H9 (cell line): ENCODE data around the gene RASGRF1. TPM values are rescaled to one million over a fixed set of nuclear protein-coding genes. Genes with fewer than 3 reads are reported as not detected.

Experiments
- DNase-seq: peaks from one replicate; pipeline ENCODE4 v3.0.0-alpha.2; 2017
- H2AFZ ChIP-seq: one replicate; pipeline ENCODE4 v1.6.1; 2013; ENCODE audit warnings: mild to moderate bottlenecking, low read length, control low read depth, moderate library complexity
- H2AK5ac ChIP-seq: 2 replicates; pipeline ENCODE4 v1.6.1; 2013; ENCODE audit warnings: low read length, control low read depth, mixed read lengths; ENCODE audit not compliant: insufficient read length
- H2BK120ac ChIP-seq: one replicate; pipeline ENCODE4 v1.6.1; 2013; ENCODE audit warnings: low read depth, mild to moderate bottlenecking, low read length, control low read depth, inconsistent platforms; ENCODE audit not compliant: poor library complexity, severe bottlenecking
- H2BK12ac ChIP-seq: 2 replicates; pipeline ENCODE4 v1.6.1; 2013; ENCODE audit warnings: low read length, control low read depth, mixed read lengths, low read depth; ENCODE audit not compliant: insufficient read length
- H2BK15ac ChIP-seq: 2 replicates; pipeline ENCODE4 v1.6.1; 2013; ENCODE audit warnings: low read depth, low read length, control low read depth
- H2BK20ac ChIP-seq: one replicate; pipeline ENCODE4 v1.6.1; 2013; ENCODE audit warnings: low read depth, mild to moderate bottlenecking, low read length, control low read depth, inconsistent platforms; ENCODE audit not compliant: poor library complexity, severe bottlenecking
- H2BK5ac ChIP-seq: 2 replicates; pipeline ENCODE4 v1.6.1; 2013; ENCODE audit warnings: low read length, control low read depth, mixed read lengths; ENCODE audit not compliant: insufficient read length
- H3K14ac ChIP-seq: 2 replicates; pipeline ENCODE4 v1.6.1; 2013; ENCODE audit warnings: low read length, control low read depth; ENCODE audit not compliant: insufficient read depth
- H3K18ac ChIP-seq: 2 replicates; pipeline ENCODE4 v1.6.1; 2013; ENCODE audit warnings: low read depth, mild to moderate bottlenecking, mixed read lengths, low read length, control low read depth; ENCODE audit not compliant: insufficient read length
- H3K23ac ChIP-seq: 2 replicates; pipeline ENCODE4 v1.6.1; 2013; ENCODE audit warnings: low read length, control low read depth, mixed read lengths, low read depth; ENCODE audit not compliant: insufficient read length
- H3K23me2 ChIP-seq: 2 replicates; pipeline ENCODE4 v1.6.1; 2013; ENCODE audit warnings: low read depth, mild to moderate bottlenecking, mixed read lengths, low read length, control low read depth; ENCODE audit not compliant: insufficient read length, poor library complexity, severe bottlenecking
- H3K27ac ChIP-seq: 2 replicates; pipeline ENCODE4 v1.5.1; 2013; ENCODE audit warnings: low read length, control low read depth, mixed read lengths, low read depth; ENCODE audit not compliant: insufficient read length
- H3K27me3 ChIP-seq: 2 replicates; pipeline ENCODE4 v1.6.1; 2013; ENCODE audit warnings: low read length, control low read depth, inconsistent platforms; ENCODE audit not compliant: insufficient read depth
- H3K4ac ChIP-seq: 2 replicates; pipeline ENCODE4 v1.6.1; 2013; ENCODE audit warnings: low read depth, mild to moderate bottlenecking, control low read depth, inconsistent platforms, low read length, moderate library complexity
- H3K4me1 ChIP-seq: 2 replicates; pipeline ENCODE4 v1.6.1; 2013; ENCODE audit warnings: low read length, control low read depth, inconsistent platforms; ENCODE audit not compliant: insufficient read depth
- H3K4me2 ChIP-seq: 2 replicates; pipeline ENCODE4 v1.6.1; 2013; ENCODE audit warnings: low read length, control low read depth, mixed read lengths; ENCODE audit not compliant: insufficient read length, insufficient read depth
- H3K56ac ChIP-seq: 2 replicates; pipeline ENCODE4 v1.6.1; 2013; ENCODE audit warnings: low read depth, mild to moderate bottlenecking, mixed read lengths, low read length, control low read depth; ENCODE audit not compliant: insufficient read length
- H3K79me1 ChIP-seq: 2 replicates; pipeline ENCODE4 v1.6.1; 2013; ENCODE audit warnings: low read depth, mild to moderate bottlenecking, moderate library complexity, low read length, control low read depth, inconsistent platforms; ENCODE audit not compliant: insufficient read depth, poor library complexity, severe bottlenecking
- H3K79me2 ChIP-seq: 2 replicates; pipeline ENCODE4 v1.6.1; 2013; ENCODE audit warnings: low read length, control low read depth, inconsistent platforms; ENCODE audit not compliant: insufficient read depth
- H3K9ac ChIP-seq: 2 replicates; pipeline ENCODE4 v1.6.1; 2013; ENCODE audit warnings: low read length, control low read depth, mixed read lengths; ENCODE audit not compliant: insufficient read length; ENCODE audit errors: extremely low read depth
- H3K9me3 ChIP-seq: one replicate; pipeline ENCODE4 v1.6.1; 2013; ENCODE audit warnings: low read depth, low read length, inconsistent platforms; ENCODE audit not compliant: control insufficient read depth
- H3T11ph ChIP-seq: one replicate; pipeline ENCODE4 v1.6.1; 2013; ENCODE audit warnings: mild to moderate bottlenecking, low read length, control low read depth, inconsistent platforms
- H4K20me1 ChIP-seq: one replicate; pipeline ENCODE4 v1.6.1; 2013; ENCODE audit not compliant: control insufficient read depth, insufficient read length, insufficient read depth
- H4K5ac ChIP-seq: 2 replicates; pipeline ENCODE4 v1.6.1; 2013; ENCODE audit warnings: low read depth, mild to moderate bottlenecking, mixed read lengths, low read length, control low read depth; ENCODE audit not compliant: insufficient read length
- H4K8ac ChIP-seq: replicated peaks from 2 replicates; pipeline ENCODE4 v1.6.1; 2013; ENCODE audit warnings: low read length, control low read depth, mixed read lengths, low read depth; ENCODE audit not compliant: insufficient read length
- H4K91ac ChIP-seq: 2 replicates; pipeline ENCODE4 v1.6.1; 2013; ENCODE audit warnings: low read depth, mild to moderate bottlenecking, moderate library complexity, mixed read lengths, low read length, control low read depth; ENCODE audit not compliant: insufficient read length
- H3K27ac Mint-ChIP-seq, 3 experiments: 2 replicates in 2 of 3; 3 replicates in 1 of 3; pipeline ENCODE4 v1.8.0; 2020 to 2021; ENCODE audit warnings: mixed read lengths in 3 of 3, mild to moderate bottlenecking in 1 of 3, moderate library complexity in 1 of 3
- H3K27me3 Mint-ChIP-seq: 2 replicates; pipeline ENCODE4 v1.8.0; 2021; ENCODE audit warnings: low read depth, mild to moderate bottlenecking, moderate library complexity, mixed read lengths
- H3K36me3 Mint-ChIP-seq, 3 experiments: 2 replicates in 2 of 3; 3 replicates in 1 of 3; pipeline ENCODE4 v1.8.0; 2020 to 2021; ENCODE audit warnings: low read depth in 3 of 3, mixed read lengths in 3 of 3; ENCODE audit not compliant: insufficient read depth in 1 of 3
- H3K4me1 Mint-ChIP-seq, 2 experiments: 2 replicates each; pipeline ENCODE4 v1.8.0; 2020; ENCODE audit warnings: mixed read lengths in 2 of 2
- H3K4me3 Mint-ChIP-seq, 2 experiments: 2 replicates in 1 of 2; 3 replicates in 1 of 2; pipeline ENCODE4 v1.8.0; 2020 to 2021; ENCODE audit warnings: mild to moderate bottlenecking in 2 of 2, mixed read lengths in 2 of 2, moderate library complexity in 1 of 2
- H3K9me3 Mint-ChIP-seq, 2 experiments: 2 replicates in 1 of 2; 3 replicates in 1 of 2; pipeline ENCODE4 v1.8.0; 2020; ENCODE audit warnings: mild to moderate bottlenecking in 2 of 2, mixed read lengths in 2 of 2, moderate library complexity in 1 of 2
- CTCF ChIP-seq: fragments of 200-600 bp; sonication (generic); conservative IDR thresholded peaks from 3 replicates; pipeline ENCODE4 v1.8.0; 2021; ENCODE audit warnings: antibody characterized with exemption, mild to moderate bottlenecking
- WGBS: extraction: QIAGEN DNeasy Blood & Tissue Kit; methylation state at CpG from one replicate; pipeline ENCODE4 v1.1.7; 2013; ENCODE audit warnings: missing lambda C conversion rate, low lambda C conversion rate, mixed read lengths; ENCODE audit not compliant: insufficient read length; ENCODE audit errors: extremely low coverage; 5-methylcytosine and 5-hydroxymethylcytosine counted together
- total RNA-seq: library from RNA; stranded (reverse); gene quantifications from 2 replicates; pipeline ENCODE4 v1.2.1, GENCODE V29; 2021

RASGRF1 gene
- total RNA-seq, 1 experiment from 2014 or later = 0.48 TPM

- no peak overlapping the region for H2AK5ac ChIP-seq
- no peaks in the 10 kb centered on the region for H4K20me1 ChIP-seq
- H4K5ac ChIP-seq = no peak overlapping the region
- H2AFZ ChIP-seq = no peak overlapping the region
- no peak overlapping the region for H3K18ac ChIP-seq
- no peak for TF ChIP-seq CTCF
- Mint-ChIP-seq H3K27ac (no peak overlapping the region), H3K4me1 (no peaks in the 10 kb centered on the region), H3K4me3 (no peak overlapping the region), H3K9me3 (no peaks in the 10 kb centered on the region), H3K27me3 (peaks cover 23% of the 10 kb centered on the region), H3K36me3 (no peaks in the 10 kb centered on the region; a peak in 1 of 7 replicates)
- H3K4me2 ChIP-seq = no peak overlapping the region
- H3K9ac ChIP-seq = no peak overlapping the region
- H4K91ac ChIP-seq = no peak overlapping the region
- no peak overlapping the region for H3K4ac ChIP-seq
- no peak overlapping the region for H3K14ac ChIP-seq
- no peak overlapping the region for H3T11ph ChIP-seq
- H3K23ac ChIP-seq = no peak overlapping the region
- no peak overlapping the region for H2BK15ac ChIP-seq
- no peak overlapping the region for H2BK20ac ChIP-seq
- H2BK12ac ChIP-seq = no peak overlapping the region
- H4K8ac ChIP-seq = no peak overlapping the region
- no peaks in the 10 kb centered on the region for H3K79me1 ChIP-seq
- H2BK120ac ChIP-seq = no peak overlapping the region
- H3K4me1 ChIP-seq = no peaks in the 10 kb centered on the region
- H3K56ac ChIP-seq = no peak overlapping the region
- H3K23me2 ChIP-seq = no peaks in the 10 kb centered on the region
- DNase-seq = no peak
- no peaks in the 10 kb centered on the region for H3K9me3 ChIP-seq
- no peaks in the 10 kb centered on the region for H3K27me3 ChIP-seq
- H2BK5ac ChIP-seq = no peak overlapping the region
- no peak overlapping the region for H3K27ac ChIP-seq
- WGBS = no CpG with 5 or more reads among the region's 3 CpGs
- no peaks in the 10 kb centered on the region for H3K79me2 ChIP-seq
Observed at GRCh38 chr15:79124388-79124787, 33.8 kb upstream of the RASGRF1 start.
